GM21576 (cell line): ENCODE measurements around the gene RGS14.
"Not testable (repeated sequence)": the region's sequence is repeated elsewhere in the genome, so short reads cannot be mapped to it uniquely, and the experiment has no call there.

Experiments
- ATAC-seq: cut with Tn5 transposase; IDR thresholded peaks from one replicate; pipeline ENCODE4 v1.9.1; 2021; ENCODE audit warnings: mild to moderate bottlenecking, moderate library complexity; ENCODE audit not compliant: unreplicated experiment

The RGS14 gene

DNA sequence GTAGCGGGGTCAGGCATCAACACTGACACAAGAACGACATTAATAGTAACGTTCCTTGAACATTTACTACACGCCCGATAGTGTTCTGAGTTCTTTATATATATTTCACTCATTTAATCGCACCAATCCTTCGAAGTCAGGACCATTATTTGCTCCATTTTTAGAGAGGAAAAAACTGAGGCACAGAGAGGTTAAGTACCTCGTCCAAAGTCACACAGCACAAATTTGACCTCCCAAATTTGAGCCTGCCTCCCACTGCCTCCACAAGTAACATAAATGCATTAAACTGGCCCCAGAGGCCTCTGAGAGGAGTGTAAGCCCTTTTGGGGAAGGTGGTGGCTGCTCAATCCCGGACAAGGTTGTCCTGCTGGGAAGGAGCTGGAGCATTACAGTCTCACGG lies 5.8 kb downstream of the RGS14 start:
- no peak for ATAC-seq

DNA sequence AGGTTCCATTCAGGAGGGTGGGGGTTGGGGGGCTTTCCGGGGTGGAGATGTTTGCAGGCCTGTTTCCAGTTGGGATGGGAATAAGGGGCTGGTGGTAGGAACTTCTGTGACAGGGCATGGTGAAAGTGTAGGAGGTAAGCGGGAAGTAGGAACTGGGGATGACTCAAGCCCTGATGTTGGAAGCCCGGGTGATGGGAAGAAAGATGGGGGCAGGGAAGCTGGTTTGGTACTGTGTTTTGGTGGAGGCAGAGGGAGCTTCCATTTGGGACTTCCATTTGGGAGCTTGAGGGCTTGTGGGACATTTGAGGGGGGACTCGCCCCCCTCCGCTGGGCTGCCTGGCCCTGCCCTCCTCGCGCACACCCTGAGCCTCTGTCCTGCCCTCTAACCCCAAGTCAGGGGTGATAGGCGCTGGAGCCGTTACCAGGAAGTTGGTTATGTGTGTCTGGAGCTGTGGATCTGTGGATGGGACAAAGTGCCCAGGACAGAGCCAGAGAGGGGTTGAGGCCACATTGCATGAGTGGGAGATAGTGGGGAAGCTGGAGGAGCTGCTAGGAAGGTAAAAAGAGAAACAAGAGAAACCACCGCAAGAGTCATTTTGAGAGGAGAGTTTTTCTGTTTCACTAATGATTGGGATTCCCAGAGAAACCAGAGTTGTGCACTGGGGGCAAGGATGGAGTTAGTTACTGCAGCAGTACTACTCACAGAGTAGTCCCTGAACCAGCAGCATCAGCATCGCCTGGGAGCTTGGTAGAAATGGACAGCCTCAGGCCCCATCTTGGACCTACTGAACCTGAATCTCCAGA lies 6.6 kb downstream of the RGS14 start:
- peak; percentile 33 for ATAC-seq

DNA sequence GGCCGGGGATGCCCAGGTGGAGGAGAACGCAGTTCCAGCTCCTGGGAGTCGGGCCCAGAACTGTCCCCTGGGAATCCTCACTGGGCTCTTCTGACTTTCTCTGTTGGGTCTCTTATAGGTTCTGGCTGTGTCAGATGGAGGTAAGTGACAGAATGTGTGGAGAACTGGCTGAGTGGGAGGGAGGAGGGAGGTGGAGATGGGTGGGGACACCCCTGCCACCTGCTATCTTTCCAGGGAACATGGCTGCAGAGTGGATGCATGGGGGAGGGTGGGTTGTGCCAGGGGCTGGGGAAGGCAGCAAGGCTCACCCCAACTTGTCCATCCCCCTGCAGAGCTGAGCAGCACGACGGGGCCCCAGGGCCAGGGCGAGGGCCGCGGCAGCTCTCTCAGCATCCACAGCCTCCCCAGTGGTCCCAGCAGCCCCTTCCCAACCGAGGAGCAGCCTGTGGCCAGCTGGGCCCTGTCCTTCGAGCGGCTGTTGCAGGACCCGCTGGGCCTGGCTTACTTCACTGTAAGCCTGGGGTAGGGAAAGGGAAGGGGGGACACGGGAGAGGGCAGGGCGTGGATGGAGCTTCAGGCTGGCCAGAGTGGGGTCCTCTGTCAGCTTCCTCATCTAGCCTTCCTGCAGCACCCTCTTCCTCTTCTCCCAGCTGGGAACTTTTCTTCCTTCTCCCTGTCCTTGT lies 8.3 kb downstream of the RGS14 start:
- no peak for ATAC-seq

DNA sequence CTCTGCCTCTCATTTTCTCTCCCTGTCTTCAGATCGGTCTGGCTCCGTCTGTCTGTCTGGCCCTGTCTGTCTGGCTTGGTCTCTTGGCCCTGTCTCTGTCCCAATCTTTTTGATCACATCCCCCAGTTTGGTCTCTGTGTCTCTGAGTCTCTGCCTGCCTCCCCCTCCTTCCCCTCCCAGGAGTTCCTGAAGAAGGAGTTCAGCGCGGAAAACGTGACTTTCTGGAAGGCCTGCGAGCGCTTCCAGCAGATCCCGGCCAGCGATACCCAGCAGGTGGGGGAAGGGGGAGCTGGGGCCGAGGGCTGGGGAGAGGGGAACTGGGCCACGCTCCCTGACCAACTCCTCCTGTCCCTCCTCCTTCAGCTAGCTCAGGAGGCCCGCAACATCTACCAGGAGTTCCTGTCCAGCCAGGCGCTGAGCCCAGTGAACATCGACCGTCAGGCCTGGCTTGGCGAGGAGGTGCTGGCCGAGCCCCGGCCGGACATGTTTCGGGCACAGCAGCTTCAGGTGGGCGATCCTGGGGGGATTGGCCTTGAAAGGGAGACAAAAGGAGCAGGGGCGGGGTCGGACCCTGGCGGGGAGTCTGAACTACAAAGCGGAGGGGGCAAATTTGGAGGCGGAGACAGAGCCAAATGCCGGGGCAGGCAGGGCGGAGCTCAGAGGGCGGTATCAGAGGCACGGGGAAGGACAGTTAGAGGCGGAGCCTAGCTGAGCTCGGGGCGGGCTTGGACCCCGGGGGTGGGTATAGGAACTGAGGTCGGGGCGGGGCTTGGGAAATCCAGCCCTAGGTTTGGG lies 9.0 kb downstream of the RGS14 start:
- ATAC-seq: no peak

DNA sequence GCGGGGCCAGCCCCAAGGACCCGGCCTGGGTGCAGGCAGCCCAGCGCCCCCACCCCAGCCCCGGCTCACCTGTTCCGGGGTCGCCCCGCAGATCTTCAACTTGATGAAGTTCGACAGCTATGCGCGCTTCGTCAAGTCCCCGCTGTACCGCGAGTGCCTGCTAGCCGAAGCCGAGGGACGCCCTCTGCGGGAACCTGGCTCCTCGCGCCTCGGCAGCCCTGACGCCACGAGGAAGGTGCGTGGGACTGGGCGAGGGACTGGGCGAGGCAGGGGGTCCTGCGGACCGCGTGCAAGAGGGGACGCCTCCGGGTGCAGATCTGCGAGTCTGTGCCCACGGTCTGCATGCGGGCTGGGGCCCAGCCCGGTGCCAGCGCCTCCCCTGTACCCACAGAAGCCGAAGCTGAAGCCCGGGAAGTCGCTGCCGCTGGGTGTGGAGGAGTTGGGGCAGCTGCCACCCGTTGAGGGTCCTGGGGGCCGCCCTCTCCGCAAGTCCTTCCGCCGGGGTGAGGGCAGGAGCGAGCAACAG lies 9.7 kb downstream of the RGS14 start:
- ATAC-seq: no peak

DNA sequence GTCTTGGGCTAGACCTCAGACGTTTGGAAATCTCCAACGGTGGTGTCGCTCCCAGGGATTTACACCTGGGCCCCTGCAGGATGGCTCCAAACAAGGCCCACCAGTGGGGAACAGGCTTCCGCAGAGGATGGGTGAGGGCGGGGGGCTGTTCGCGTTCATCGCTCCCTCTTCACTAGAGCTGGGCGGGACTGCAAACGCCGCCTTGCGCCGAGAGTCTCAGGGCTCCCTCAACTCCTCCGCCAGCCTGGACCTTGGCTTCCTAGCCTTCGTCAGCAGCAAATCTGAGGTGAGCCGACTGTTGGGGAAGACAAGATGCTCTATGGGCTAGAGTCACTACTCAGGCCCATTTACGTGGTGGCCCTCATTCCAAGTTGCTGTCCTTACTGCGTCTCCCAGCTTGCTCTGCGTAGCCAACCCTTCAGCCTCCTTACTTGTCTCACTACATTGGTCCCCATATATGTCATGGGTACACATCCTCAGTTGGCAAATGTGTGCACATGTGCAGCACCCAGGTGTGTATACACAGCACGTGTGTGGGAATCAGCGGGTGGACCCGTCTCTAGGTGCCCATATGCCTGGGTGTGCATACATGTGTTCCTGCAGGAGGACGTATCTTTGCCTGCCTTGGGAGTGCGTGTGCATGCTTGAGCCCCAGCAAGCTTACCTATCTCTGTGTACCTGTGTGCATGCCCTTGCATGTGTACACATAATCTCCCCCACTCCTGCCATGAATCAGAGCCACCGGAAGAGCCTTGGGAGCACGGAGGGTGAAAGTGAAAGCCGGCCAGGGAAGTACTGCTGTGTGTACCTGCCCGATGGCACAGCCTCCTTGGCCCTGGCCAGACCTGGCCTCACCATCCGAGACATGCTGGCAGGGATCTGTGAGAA lies 10.5 kb downstream of the RGS14 start:
- no peak for ATAC-seq

DNA sequence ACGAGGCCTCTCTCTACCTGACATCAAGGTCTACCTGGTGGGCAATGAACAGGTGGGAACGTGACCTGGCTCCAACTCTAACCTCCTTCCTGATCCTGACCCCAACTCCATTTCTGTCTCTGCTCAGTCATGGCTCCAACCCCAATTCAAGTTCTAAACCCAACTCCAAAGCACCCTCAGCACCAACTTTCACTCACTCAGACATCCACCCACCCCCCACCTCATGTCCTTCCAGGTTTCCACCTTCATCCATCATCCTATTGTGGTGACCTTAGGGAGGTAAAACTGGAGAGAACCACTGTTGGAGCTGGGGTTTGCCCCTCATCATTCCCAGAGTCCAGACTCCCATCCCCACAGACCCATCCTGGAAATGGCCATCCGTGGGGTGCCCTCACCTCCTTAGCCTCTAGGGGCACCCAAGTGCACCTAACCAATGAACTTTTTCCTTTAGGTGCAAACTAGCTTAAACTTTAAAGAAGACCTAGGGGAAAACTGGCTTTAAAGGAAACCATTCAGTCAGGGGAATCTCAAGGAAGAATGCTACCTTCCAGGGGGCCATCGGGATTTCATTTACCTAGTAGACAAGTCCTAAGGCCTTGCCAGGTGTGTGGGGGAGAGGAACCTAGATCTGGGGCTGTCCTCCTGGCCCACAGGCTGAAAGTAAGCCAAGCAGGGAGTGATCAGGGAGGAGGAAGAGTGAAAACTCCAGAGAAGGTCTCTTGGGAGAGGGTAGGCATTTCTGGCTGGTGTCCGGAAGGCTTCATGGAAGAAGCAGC lies 11.3 kb downstream of the RGS14 start:
- no peak for ATAC-seq

DNA sequence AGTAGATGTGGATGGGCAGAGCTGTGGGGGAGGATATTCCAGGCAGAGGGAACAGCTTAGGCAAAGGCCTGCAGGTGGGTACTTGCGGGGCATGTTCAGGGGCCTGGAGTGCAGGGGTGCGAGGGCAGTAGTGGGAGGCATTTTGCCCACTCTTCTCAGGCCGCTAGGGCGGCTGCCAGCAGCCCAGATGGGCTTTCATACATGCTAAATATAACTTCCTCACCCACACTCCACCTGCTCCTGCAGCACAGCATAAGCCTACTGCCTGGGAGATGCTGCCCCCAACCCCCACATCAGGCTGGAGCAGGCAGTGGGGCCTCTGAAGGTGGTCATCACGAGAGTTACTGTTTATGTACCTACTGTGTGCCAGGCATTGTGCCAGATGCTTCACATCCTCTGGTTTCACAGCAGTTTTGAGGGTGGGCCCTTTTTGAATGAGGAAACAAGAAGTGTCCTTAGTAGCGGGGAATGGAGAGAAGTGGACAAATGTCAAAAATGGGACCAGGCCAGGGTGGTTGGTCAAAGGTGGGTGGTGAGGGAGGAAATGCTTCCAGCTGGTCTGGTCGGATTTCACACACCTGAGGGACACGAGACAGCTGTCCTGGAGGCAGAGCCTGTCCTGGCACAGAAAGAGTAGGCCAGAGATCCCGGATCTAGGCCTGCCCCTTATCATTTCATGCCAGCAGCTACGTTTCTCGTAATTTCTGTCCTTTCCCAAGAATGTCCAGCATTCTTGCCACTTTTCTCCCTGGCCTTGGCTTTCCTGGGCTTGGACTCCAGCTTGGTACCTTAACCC lies 12.1 kb downstream of the RGS14 start:
- ATAC-seq: no peak

DNA sequence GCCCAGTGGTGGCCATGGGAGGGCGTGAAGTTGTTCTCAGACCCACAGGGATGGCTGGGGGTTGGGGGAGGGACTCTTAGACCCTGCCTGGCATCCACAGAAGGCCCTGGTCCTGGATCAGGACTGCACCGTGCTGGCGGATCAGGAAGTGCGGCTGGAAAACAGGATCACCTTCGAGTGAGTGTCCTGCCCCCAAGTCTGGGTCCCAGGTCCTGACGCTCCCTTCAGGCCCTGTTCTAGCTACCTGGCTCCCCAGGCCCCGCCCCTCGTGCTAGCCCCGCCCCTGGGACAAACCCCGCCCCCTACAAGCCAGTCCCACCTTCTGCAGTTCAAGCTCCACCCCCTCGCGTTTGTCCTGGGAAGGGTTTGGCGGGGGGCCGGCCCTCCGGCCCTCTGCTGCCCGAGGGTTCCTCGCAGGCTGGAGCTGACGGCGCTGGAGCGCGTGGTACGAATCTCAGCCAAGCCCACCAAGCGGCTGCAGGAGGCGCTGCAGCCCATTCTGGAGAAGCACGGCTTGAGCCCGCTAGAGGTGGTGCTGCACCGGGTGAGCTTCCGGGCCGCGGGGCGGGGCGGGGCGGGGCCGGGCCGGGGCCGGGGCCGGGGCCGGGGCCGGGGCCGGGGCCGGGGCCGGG lies 12.9 kb downstream of the RGS14 start:
- peak; percentile 50 for ATAC-seq

DNA sequence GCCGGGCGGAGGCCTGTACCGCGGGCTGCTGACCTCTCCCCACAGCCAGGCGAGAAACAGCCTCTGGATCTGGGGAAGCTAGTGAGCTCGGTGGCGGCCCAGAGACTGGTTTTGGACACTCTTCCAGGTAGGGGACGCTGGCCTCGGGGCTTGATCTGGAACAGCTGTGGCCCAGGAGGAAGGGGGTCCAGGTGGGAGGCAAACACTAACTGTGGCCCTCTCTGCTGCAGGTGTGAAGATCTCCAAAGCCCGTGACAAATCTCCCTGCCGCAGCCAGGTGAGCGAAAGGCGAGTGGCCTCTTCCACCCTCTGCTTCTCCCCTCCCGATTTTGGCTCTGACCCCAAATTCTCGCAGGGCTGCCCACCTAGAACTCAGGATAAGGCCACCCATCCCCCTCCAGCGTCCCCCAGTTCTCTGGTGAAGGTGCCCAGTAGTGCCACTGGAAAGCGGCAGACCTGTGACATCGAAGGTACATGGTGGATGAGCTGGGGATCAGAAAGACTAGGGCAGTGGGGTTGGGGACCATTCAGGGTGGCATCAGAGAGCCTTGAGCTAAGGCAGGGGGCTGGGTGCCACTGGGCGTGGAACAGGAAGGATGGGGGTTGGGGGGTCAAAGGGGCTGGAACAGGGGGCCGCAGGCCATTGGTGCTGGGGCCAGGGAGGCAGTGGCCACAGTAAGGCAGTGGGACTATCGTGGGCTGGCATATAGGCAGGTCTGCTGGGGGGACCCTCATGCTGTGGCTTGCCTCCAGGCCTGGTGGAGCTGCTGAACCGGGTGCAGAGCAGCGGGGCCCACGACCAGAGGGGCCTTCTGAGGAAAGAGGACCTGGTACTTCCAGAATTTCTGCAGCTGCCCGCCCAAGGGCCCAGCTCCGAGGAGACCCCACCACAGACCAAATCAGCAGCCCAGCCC lies 13.7 kb downstream of the RGS14 start:
- no peak for ATAC-seq

DNA sequence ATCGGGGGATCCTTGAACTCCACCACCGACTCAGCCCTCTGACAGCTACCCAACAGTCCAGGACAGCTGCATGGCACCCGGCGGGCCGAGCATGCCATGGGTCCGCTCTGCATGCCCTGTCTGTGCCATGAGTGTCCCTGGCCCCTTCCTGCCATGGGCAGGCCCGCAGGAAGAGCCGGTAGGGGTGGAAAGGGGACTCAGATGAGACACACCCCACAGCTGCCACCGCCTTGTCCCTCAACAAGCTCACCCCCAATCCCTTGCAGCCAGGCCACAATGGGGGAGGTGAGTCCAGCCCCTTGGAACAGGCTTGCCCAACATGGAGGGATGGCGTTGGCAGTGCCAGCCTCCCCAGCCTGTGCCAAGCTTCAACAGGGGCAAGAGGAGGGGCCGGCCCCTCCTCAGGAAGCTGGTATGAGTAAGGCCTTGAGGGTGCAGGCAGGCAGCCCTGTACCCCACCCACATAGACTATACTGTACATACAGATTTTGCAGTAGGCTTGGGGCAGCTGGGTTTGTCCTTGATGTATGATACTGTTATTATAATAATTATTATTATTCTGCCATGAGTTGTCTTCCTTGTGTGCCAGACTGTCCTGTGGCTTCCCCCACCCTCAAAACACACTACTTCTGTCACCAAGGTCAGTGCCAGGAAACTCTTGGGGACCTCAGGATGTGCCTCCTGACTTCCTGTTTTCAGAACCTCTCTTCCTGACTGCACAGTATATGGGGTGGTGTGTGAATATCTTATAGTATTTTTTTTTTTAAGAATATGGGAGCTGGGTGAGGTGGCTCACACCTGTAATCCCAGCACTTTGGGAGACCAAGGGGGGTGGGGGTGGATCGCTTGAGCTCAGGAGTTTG lies 14.5 kb downstream of the RGS14 start:
- no peak for ATAC-seq

DNA sequence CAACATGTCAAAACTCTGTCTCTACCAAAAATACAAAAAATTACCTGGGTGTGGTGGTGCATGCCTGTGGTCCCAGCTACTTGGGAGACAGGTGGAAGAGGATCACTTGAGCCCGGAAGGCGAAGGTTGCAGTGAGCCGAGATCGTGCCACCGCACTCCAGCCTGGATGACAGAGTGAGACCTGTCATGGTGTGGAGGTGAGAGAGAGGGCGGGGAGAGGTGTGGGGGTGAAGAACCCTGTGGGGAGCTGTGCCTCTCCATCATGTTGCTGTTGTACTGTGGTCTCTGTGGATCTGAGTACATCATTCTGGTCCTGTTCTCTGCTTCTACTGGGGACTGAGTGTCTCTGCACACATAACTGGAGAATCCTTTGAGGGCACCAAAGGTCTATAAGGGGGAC lies 15.2 kb downstream of the RGS14 start:
- ATAC-seq: no peak

DNA sequence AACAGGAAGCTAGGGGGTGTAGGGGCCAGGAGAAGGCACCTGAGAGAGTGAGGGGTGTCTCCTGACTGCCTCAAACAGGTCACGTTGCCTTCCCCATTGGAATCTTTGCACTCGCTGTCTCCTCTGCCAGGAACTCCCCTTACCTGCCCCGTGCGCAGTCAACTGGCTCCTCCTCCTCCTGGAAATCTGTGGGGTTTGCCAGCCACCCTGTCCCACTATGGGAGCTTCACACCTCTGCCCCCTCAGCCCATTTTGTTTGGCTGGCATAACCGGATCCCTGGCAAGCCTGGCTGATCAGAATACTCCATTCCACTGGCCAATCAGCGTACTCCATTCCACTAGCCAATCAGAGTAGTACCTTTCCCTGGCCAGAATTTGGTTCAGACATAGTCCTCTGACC lies 16.1 kb downstream of the RGS14 start:
- no peak for ATAC-seq

DNA sequence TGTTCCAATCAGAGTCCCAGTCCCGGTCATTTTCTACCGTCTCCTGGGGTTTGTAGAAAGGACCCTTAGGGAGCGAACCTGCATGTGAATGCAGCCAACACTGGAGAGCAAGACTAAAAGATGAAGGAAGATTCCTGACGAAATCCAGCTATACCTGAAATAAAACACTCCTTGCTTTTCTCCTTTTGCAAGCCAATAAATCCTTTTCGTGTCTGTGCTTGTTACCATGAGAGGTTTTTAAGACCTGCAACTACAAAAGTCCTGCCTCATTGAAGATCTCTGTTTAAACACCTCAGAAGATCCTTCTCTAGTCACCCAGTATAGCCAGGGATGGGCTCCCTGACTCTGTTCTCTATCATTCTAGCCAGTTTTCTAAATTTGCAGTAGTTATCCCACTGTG lies 16.5 kb downstream of the RGS14 start:
- ATAC-seq: no peak

DNA sequence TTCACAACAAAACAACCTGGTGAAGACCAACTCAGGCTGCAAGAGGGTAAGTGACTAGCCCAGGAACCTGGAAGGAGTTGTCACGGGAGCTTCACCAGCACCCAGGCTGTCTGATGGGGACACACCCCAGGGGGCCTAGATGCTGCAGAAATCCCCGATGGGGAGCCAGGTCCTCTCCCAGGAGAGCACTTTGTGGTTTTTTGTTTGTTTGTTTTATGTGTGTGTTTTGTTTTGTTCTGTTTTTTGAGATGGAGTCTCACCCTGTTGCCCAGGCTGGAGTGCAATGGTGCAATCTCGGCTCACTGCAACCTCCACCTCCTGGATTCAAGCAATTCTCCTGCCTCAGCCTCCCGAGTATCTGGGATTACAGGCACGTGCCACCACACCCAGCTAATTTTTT lies 17.8 kb downstream of the RGS14 start:
- ATAC-seq: not testable (repeated sequence)

DNA sequence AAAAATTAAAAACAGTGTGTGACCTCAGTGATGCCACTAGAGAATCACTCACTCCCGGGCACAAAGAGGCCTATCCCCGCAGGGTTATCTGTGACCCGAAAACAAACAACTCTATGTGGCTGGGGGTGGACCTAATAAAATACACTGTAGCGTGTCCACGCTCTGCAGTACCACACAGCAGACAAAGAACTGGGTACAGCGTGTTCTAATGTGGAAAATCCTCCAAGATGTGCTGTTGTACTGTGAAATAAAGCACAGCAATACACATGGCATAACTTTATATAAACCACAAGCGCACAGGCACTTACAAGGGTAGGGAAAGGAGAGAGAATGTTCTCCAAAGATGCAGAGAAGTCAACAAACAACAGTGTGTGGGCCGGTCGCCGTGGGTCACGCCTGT lies 18.4 kb downstream of the RGS14 start:
- no peak for ATAC-seq
